HepG2 (cell line): ENCODE measurements around the gene RGS11. TPM values are rescaled to one million over a fixed set of nuclear protein-coding genes. Genes with fewer than 3 reads are reported as not detected.

Source experiments
- ATAC-seq: fragments of 200-7000 bp; cut with Tn5 transposase; 3 replicates; pipeline ENCODE4 v1.9.1; 2020; ENCODE audit warnings: mild to moderate bottlenecking, moderate library complexity
- BruUV-seq: library from RNA; stranded (reverse); fragments of 400-500 nt; replicated peaks from 2 replicates; lab custom pipeline; 2021; lab: Mats Ljungman, UMichigan
- CTCF ChIA-PET: fragments of 300-600 bp; formaldehyde crosslinking; extraction: SDS; loops from one replicate; lab custom pipeline; 2021; ENCODE audit warnings: low total read pairs, inconsistent platforms, low intra/inter-chr PET ratio; lab: Yijun Ruan, JAX
- POLR2A ChIA-PET: fragments of 350-600 bp; sonication (Branson Sonifier 250); formaldehyde crosslinking; loops from one replicate; lab custom pipeline; 2020; ENCODE audit warnings: antibody characterized with exemption, inconsistent platforms; lab: Yijun Ruan, JAX
- DNase-seq: peaks from one replicate; pipeline ENCODE4 v3.0.0-alpha.2; 2015; ENCODE audit warnings: low spot score
- FAIRE-seq: peaks from 3 replicates; lab custom pipeline; 2011; peaks lifted over from hg19 to GRCh38; lab: Jason Lieb, UNC
- H2AFZ ChIP-seq: one replicate; pipeline ENCODE4 v1.6.1; 2011; ENCODE audit warnings: low read length, inconsistent platforms
- H3K27ac ChIP-seq: fragments of 300-600 bp; 3 replicates; pipeline ENCODE4 v1.8.0; 2011; ENCODE audit warnings: mixed run types, mild to moderate bottlenecking, mixed read lengths, low read length, inconsistent platforms; ENCODE audit not compliant: insufficient read depth; ENCODE audit errors: extremely low read length
- H3K27me3 ChIP-seq, 2 experiments: fragments of 200-600 bp in 1 of 2; 2 replicates in 1 of 2; 3 replicates in 1 of 2; pipeline versions ENCODE4 v1.6.0 to v1.8.0; 2011; ENCODE audit warnings: low read length in 2 of 2, mild to moderate bottlenecking in 2 of 2, moderate library complexity in 2 of 2, inconsistent platforms in 1 of 2; ENCODE audit not compliant: insufficient read depth in 2 of 2, control insufficient read depth in 1 of 2
- H3K36me3 ChIP-seq, 2 experiments: fragments of 200-600 bp in 1 of 2; replicated peaks in 1 of 2; 2 replicates in 1 of 2; 3 replicates in 1 of 2; pipeline versions ENCODE4 v1.5.1 to v1.8.0; 2011; ENCODE audit warnings: low read length in 2 of 2, inconsistent platforms in 1 of 2; ENCODE audit not compliant: insufficient read depth in 2 of 2, control insufficient read depth in 1 of 2
- H3K4me1 ChIP-seq: 2 replicates; pipeline ENCODE4 v1.5.1; 2012; ENCODE audit warnings: low read length, inconsistent platforms; ENCODE audit not compliant: insufficient read depth
- H3K4me2 ChIP-seq: 2 replicates; pipeline ENCODE4 v1.6.0; 2011; ENCODE audit warnings: low read depth, low read length, inconsistent platforms
- H3K4me3 ChIP-seq, 3 experiments: fragments of 200-600 bp in 1 of 3; sonication (generic), shearing (Covaris generic) in 1 of 3; replicated peaks in 1 of 3; 2 replicates each; pipeline ENCODE4 v1.5.1; 2011 to 2016; ENCODE audit warnings: low read length in 3 of 3, inconsistent platforms in 2 of 3, low read depth in 2 of 3, mild to moderate bottlenecking in 2 of 3, control low read depth in 1 of 3, mixed read lengths in 1 of 3; ENCODE audit not compliant: insufficient read depth in 1 of 3
- H3K79me2 ChIP-seq: one replicate; pipeline ENCODE4 v1.6.1; 2011; ENCODE audit warnings: low read length, inconsistent platforms; ENCODE audit not compliant: insufficient read depth
- H3K9ac ChIP-seq: 2 replicates; pipeline ENCODE4 v1.6.0; 2011; ENCODE audit warnings: mild to moderate bottlenecking, low read depth, low read length, inconsistent platforms; ENCODE audit not compliant: insufficient read depth
- H3K9me3 ChIP-seq: 2 replicates; pipeline ENCODE4 v1.5.1; 2012; ENCODE audit warnings: mild to moderate bottlenecking, low read length
- H4K20me1 ChIP-seq: 2 replicates; pipeline ENCODE4 v1.6.0; 2011; ENCODE audit warnings: inconsistent platforms, mild to moderate bottlenecking, low read length, moderate library complexity; ENCODE audit not compliant: insufficient read depth
- CSRNP2 ChIP-seq: sonication (generic); formaldehyde crosslinking; conservative IDR thresholded peaks from 2 replicates; pipeline ENCODE4 v1.8.0; 2022; ENCODE audit warnings: low read depth, missing genetic modification reagents
- FOXM1 ChIP-seq: sonication (generic); formaldehyde crosslinking; IDR thresholded peaks from 2 replicates; pipeline ENCODE4 v1.5.0; 2020; ENCODE audit warnings: missing genetic modification reagents
- HIVEP1 ChIP-seq: sonication (generic); formaldehyde crosslinking; IDR thresholded peaks from 2 replicates; pipeline ENCODE4 v1.4.0; 2020; ENCODE audit warnings: mild to moderate bottlenecking, missing genetic modification reagents
- HNRNPUL1 ChIP-seq: fragments of 200-400 bp; formaldehyde crosslinking; IDR thresholded peaks from 2 replicates; pipeline ENCODE4 v1.6.1; 2017; ENCODE audit warnings: low read depth, mild to moderate bottlenecking, low read length, moderate library complexity
- HOXA9 ChIP-seq: sonication (generic); formaldehyde crosslinking; IDR thresholded peaks from 2 replicates; pipeline ENCODE4 v1.8.1; 2022; ENCODE audit warnings: missing genetic modification reagents, mild to moderate bottlenecking, moderate library complexity, borderline replicate concordance
- MATR3 ChIP-seq: sonication (generic); formaldehyde crosslinking; IDR thresholded peaks from 2 replicates; pipeline ENCODE4 v1.4.0; 2020; ENCODE audit warnings: missing genetic modification reagents
- RBAK ChIP-seq: sonication (generic); formaldehyde crosslinking; IDR thresholded peaks from 2 replicates; pipeline ENCODE4 v1.5.1; 2020; ENCODE audit warnings: mild to moderate bottlenecking, missing genetic modification reagents
- RBM22 ChIP-seq: fragments of 200-400 bp; formaldehyde crosslinking; optimal IDR thresholded peaks from 2 replicates; pipeline ENCODE3; 2017; ENCODE audit warnings: mild to moderate bottlenecking, low read length, moderate library complexity
- RXRA ChIP-seq: sonication (generic); formaldehyde crosslinking; IDR thresholded peaks from 2 replicates; pipeline ENCODE4 v1.5.1; 2020; ENCODE audit warnings: missing genetic modification reagents
- XBP1 ChIP-seq: sonication (generic); formaldehyde crosslinking; IDR thresholded peaks from 2 replicates; pipeline ENCODE4 v1.5.0; 2020; ENCODE audit warnings: missing genetic modification reagents
- ZNF382 ChIP-seq: sonication (generic); formaldehyde crosslinking; IDR thresholded peaks from 2 replicates; pipeline ENCODE4 v1.5.0; 2020; ENCODE audit warnings: missing genetic modification reagents, mild to moderate bottlenecking, borderline replicate concordance
- ZNF691 ChIP-seq: sonication (generic); formaldehyde crosslinking; IDR thresholded peaks from 2 replicates; pipeline ENCODE4 v1.4.0; 2020; ENCODE audit warnings: missing genetic modification reagents, low read depth, mild to moderate bottlenecking, borderline replicate concordance
- WGBS: methylation state at CpG from one replicate; pipeline ENCODE4 v1.1.6; 2017; ENCODE audit warnings: low lambda C conversion rate; 5-methylcytosine and 5-hydroxymethylcytosine counted together
- in situ Hi-C: cut with HindIII; loops from 2 replicates; pipeline ENCODE4 v1.10.0; 2017; ENCODE audit warnings: low pct_unique_long_range_greater_than_20kb; ENCODE audit not compliant: extremely low pct_ligation_motif_present
- intact Hi-C: fragments of 100-400 bp; cut with micrococcal nuclease; formaldehyde crosslinking; loops from one replicate; pipeline ENCODE4 v1.10.0; 2022; ENCODE audit not compliant: unreplicated experiment
- polyA plus RNA-seq, 8 experiments: library from polyadenylated mRNA; depleted of rRNA in 3 of 8; stranded (reverse) in 7 of 8; unstranded in 1 of 8; fragments of >200 nt; fragmentation: Illumina TruSeq in 4 of 8; extraction: Trizol in 4 of 8; gene quantifications; 2 replicates each; pipeline versions ENCODE4 v1.2.1 to v1.2.3, GENCODE V29; 2011 to 2016; ENCODE audit warnings: low read depth in 4 of 8, missing spikeins in 1 of 8, mixed read lengths in 1 of 8; ENCODE audit not compliant: insufficient read depth in 1 of 8
- total RNA-seq, 5 experiments: library from RNA; depleted of rRNA; stranded (reverse); fragments of >200 nt; fragmentation: Illumina TruSeq; extraction: Trizol; gene quantifications; 2 replicates each; pipeline ENCODE4 v1.2.3, GENCODE V29; 2016; ENCODE audit warnings: low read depth in 1 of 5
- TF ChIP-seq, protein P1 (sequence below): sonication (generic); formaldehyde crosslinking; IDR thresholded peaks from 2 replicates; pipeline ENCODE4 v1.8.0; 2022; ENCODE audit warnings: missing genetic modification reagents, mild to moderate bottlenecking, moderate library complexity, borderline replicate concordance
- TF ChIP-seq, protein P2 (sequence below): sonication (generic); formaldehyde crosslinking; IDR thresholded peaks from 2 replicates; pipeline ENCODE4 v1.4.0; 2020; ENCODE audit warnings: missing genetic modification reagents, borderline replicate concordance

Gene RGS11
- total and polyA plus RNA-seq, 2 of the 13 experiments (the other 11 are each of a cell fraction or from before 2014, with no cell fraction given) = 0.11 TPM; not detected in 1

DNA sequence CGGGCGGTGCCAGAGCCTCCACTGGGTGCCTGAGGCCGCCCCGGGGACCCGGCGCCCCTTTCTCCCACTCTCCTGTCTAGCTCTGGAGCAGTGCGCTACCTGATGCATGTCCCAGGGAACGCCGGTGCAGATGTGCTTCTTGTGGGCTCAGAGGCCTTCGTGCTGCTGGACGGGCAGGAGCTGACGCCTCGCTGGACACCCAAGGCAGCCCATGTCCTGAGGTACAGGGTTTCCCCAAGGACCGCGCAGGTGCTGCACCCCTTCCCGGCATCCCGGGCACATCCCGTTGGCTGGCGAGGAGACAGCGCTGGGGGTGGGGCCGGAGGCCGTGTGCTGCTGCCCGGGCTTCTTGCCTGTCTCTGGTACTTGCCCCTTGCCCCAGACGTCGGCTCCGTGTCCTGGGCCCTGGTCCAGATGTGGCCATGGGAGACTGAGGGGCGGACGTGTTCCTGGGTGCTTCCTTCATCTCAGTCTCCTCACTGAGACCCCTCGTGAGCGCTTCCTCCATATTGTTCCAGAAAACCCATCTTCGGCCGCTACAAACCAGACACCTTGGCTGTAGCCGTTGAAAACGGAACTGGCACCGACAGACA is 12.5 kb downstream of the RGS11 start (continued):
- TF ChIP-seq, protein P1, sequence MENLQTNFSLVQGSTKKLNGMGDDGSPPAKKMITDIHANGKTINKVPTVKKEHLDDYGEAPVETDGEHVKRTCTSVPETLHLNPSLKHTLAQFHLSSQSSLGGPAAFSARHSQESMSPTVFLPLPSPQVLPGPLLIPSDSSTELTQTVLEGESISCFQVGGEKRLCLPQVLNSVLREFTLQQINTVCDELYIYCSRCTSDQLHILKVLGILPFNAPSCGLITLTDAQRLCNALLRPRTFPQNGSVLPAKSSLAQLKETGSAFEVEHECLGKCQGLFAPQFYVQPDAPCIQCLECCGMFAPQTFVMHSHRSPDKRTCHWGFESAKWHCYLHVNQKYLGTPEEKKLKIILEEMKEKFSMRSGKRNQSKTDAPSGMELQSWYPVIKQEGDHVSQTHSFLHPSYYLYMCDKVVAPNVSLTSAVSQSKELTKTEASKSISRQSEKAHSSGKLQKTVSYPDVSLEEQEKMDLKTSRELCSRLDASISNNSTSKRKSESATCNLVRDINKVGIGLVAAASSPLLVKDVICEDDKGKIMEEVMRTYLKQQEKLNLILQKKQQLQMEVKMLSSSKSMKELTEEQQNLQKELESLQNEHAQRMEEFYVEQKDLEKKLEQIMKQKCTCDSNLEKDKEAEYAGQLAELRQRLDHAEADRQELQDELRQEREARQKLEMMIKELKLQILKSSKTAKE = no peak
- TF ChIP-seq CSRNP2 (CRISPR knock-in tag) (no peak), FOXM1 (CRISPR knock-in tag) (no peak), MATR3 (CRISPR knock-in tag) (no peak), ZNF691 (no peak), HOXA9 (CRISPR knock-in tag) (no peak)
- TF ChIP-seq, all 625 proteins: peak for 0

DNA sequence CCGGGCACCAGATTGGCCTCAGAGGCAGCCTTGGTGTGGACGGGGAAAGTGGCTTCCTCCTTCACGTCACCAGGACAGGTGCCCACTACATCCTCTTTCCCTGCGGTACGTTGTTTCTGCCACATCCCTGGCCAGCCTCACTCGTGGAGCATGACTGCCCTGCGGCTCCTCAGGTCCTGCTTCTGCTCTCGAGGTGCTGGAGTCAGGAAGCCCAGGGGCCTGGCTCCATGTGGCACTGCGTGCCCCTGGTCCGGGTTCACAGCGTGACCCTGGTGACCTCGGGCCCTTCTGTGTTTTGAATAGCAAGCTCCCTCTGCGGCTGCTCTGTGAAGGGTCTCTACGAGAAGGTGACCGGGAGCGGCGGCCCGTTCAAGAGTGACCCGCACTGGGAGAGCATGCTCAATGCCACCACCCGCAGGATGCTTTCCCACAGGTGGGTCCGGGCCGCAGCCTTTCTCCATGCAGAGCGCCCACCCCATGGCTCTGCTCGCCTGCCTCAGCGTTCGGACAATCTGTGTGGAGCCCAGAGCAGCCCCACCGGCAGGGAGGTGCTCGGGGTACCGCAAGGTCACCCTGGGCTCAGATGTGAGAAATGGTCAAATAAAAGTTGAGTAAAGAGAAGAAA is 13.5 kb downstream of the RGS11 start:
- Histone ChIP-seq H3K9ac (no peak overlapping the region), H3K27me3 (no peaks in the 10 kb centered on the region), H3K27ac (no peak overlapping the region), H3K79me2 (no peaks in the 10 kb centered on the region), H4K20me1 (no peaks in the 10 kb centered on the region), H2AFZ (no peak overlapping the region), H3K36me3 (peaks cover 13 to 25% of the 10 kb centered on the region in 2 experiments; a peak in 4 of 5 replicates), H3K4me2 (no peak overlapping the region), H3K4me3 (no peak overlapping the region), H3K4me1 (no peaks in the 10 kb centered on the region), H3K9me3 (no peaks in the 10 kb centered on the region)
- ATAC-seq (no peak), FAIRE-seq (no peak), DNase-seq (no peak)
- POLR2A ChIA-PET = no interaction called here
- BruUV-seq = no TSS peak
- WGBS = 97% methylated on average over 23 of the region's 29 CpGs
- in situ Hi-C loops = no loop called here
- intact Hi-C loops = no loop called here
- CTCF ChIA-PET = no interaction called here
- TF ChIP-seq RXRA (CRISPR knock-in tag) (no peak), ZNF382 (CRISPR knock-in tag) (no peak), HIVEP1 (no peak), RBAK (CRISPR knock-in tag) (no peak), XBP1 (no peak), RBM22 (no peak), HNRNPUL1 (no peak)
- TF ChIP-seq, protein P2, sequence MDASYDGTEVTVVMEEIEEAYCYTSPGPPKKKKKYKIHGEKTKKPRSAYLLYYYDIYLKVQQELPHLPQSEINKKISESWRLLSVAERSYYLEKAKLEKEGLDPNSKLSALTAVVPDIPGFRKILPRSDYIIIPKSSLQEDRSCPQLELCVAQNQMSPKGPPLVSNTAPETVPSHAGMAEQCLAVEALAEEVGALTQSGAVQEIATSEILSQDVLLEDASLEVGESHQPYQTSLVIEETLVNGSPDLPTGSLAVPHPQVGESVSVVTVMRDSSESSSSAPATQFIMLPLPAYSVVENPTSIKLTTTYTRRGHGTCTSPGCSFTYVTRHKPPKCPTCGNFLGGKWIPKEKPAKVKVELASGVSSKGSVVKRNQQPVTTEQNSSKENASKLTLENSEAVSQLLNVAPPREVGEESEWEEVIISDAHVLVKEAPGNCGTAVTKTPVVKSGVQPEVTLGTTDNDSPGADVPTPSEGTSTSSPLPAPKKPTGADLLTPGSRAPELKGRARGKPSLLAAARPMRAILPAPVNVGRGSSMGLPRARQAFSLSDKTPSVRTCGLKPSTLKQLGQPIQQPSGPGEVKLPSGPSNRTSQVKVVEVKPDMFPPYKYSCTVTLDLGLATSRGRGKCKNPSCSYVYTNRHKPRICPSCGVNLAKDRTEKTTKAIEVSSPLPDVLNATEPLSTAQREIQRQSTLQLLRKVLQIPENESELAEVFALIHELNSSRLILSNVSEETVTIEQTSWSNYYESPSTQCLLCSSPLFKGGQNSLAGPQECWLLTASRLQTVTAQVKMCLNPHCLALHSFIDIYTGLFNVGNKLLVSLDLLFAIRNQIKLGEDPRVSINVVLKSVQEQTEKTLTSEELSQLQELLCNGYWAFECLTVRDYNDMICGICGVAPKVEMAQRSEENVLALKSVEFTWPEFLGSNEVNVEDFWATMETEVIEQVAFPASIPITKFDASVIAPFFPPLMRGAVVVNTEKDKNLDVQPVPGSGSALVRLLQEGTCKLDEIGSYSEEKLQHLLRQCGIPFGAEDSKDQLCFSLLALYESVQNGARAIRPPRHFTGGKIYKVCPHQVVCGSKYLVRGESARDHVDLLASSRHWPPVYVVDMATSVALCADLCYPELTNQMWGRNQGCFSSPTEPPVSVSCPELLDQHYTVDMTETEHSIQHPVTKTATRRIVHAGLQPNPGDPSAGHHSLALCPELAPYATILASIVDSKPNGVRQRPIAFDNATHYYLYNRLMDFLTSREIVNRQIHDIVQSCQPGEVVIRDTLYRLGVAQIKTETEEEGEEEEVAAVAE (CRISPR knock-in tag) = no peak
